ENCODE measurements around the gene HPCAL4. TPM values are rescaled to one million over a fixed set of nuclear protein-coding genes. Genes with fewer than 3 reads are reported as not detected.

The HPCAL4 gene
- total RNA-seq, 4 donors from 2014 or later: 0.17 to 1.8 TPM; not detected in 2

DNA sequence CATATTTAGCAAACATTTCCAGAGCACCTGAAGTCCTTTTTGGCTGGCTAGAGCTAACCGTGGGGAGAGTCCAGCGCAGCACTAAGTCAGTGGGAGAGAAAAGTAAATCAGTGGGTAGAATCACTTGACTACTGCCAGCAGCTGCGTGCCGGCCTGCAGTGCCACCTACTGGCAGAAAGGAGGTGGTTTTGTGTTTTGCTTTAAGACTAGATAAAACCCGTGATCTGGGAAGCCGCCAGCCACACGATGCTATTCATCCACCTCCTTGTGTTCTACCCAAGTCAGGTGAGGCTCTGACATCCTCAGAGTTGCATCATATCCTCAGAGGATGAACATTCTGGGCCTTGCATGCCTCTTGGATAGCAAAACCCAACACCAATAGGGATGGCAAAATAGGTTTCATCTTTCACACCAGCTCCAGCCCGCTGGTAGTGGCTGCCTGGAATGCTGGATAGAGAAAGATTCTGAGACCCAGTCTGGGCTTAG is 37.6 kb downstream of the HPCAL4 start:
- TF ChIP-seq EP300 (IDR thresholded peaks at IDR 0.05): no peak
- no peak for TF ChIP-seq POLR2AphosphoS5 (IDR thresholded peaks at IDR 0.05)
- TF ChIP-seq, protein P1, sequence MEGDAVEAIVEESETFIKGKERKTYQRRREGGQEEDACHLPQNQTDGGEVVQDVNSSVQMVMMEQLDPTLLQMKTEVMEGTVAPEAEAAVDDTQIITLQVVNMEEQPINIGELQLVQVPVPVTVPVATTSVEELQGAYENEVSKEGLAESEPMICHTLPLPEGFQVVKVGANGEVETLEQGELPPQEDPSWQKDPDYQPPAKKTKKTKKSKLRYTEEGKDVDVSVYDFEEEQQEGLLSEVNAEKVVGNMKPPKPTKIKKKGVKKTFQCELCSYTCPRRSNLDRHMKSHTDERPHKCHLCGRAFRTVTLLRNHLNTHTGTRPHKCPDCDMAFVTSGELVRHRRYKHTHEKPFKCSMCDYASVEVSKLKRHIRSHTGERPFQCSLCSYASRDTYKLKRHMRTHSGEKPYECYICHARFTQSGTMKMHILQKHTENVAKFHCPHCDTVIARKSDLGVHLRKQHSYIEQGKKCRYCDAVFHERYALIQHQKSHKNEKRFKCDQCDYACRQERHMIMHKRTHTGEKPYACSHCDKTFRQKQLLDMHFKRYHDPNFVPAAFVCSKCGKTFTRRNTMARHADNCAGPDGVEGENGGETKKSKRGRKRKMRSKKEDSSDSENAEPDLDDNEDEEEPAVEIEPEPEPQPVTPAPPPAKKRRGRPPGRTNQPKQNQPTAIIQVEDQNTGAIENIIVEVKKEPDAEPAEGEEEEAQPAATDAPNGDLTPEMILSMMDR (IDR thresholded peaks at IDR 0.05): peak; percentile 82 to 92 (median 88)
- no peak for TF ChIP-seq POLR2A (IDR thresholded peaks at IDR 0.05)
- WGBS, 2 donors (ENCODE audit: low coverage in 1 of 2): 0% methylated on average over 4 to 5 of the region's 8 CpGs
- Histone ChIP-seq H3K27ac (peak overlapping the region in 1 of 4 donors; percentile 11), H3K9me3 (no peaks in the 10 kb centered on the region), H3K27me3 (peaks cover 21% of the 10 kb centered on the region), H3K4me1 (peaks cover 0 to 19% (median 0%) of the 10 kb centered on the region in 3 donors), H3K36me3 (no peaks in the 10 kb centered on the region), H3K4me3 (no peak overlapping the region)
- ATAC-seq: peak; percentile 65

DNA sequence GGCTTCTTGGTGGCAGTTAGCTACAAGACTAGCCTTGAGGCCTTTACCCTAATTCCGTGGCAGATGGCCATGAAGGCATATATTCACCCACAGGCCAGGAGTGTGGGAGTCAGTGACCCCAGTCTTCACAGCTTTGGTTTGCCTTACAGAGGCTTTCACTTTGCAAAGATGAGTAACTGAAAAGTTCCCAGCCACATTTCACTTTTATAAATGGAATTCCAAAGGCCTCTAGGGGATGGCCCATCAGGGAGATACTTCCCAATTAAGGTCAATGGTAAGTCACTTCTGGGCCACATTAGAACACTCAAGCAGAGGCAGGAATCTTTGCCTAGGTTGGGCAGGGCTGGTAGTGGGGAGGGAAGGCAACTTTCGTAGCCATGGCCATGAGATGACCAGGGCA is 38.7 kb downstream of the HPCAL4 start:
- no peaks in the 10 kb centered on the region for H3K36me3 ChIP-seq
- H3K9me3 ChIP-seq: no peaks in the 10 kb centered on the region
- peak overlapping the region in 1 of 4 donors; percentile 11 for H3K27ac ChIP-seq
- no peak overlapping the region for H3K4me3 ChIP-seq
- peak; percentile 7 for ATAC-seq
- TF ChIP-seq POLR2AphosphoS5 (IDR thresholded peaks at IDR 0.05): no peak
- TF ChIP-seq, protein P1 (IDR thresholded peaks at IDR 0.05): no peak
- no peak for TF ChIP-seq EP300 (IDR thresholded peaks at IDR 0.05)
- TF ChIP-seq POLR2A (IDR thresholded peaks at IDR 0.05): no peak
- WGBS, 2 donors (ENCODE audit: low coverage in 1 of 2): 86% methylated on average over 1 of the region's 2 CpGs; no CpG with 5 or more reads in 1 of the 2 donors
- peaks cover 16% of the 10 kb centered on the region for H3K27me3 ChIP-seq
- peaks cover 0 to 18% (median 0%) of the 10 kb centered on the region in 3 donors for H3K4me1 ChIP-seq

DNA sequence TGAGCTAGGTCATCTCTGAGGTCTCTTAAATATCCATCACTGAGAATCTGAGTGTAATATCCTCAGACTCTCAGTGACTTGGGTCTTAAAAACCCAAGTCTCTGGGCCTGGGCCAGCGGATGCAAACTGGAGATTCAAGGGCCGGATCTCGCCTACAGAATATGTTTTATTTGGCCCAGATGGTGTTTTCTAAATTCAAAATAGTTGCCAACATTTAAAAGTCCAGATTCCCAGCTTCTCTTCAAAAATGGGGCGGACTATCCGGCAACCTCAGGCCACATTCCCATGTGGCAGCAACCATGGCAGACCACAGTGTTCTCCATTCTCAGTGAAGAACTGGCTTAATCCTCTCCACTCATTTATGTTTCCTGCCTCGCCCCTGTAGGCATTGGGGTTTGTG is 39.1 kb downstream of the HPCAL4 start:
- ATAC-seq: no peak
- H3K4me3 ChIP-seq: no peak overlapping the region
- H3K36me3 ChIP-seq: no peaks in the 10 kb centered on the region
- H3K4me1 ChIP-seq: peaks cover 0 to 22% (median 3%) of the 10 kb centered on the region in 3 donors
- no peak overlapping the region for H3K27ac ChIP-seq
- 79% methylated on average over 4 to 6 of the region's 6 CpGs for WGBS, 2 donors (ENCODE audit: low coverage in 1 of 2)
- H3K27me3 ChIP-seq: peaks cover 16% of the 10 kb centered on the region
- TF ChIP-seq POLR2AphosphoS5 (IDR thresholded peaks at IDR 0.05) (no peak), EP300 (IDR thresholded peaks at IDR 0.05) (no peak), POLR2A (IDR thresholded peaks at IDR 0.05) (no peak)
- TF ChIP-seq, protein P1 (IDR thresholded peaks at IDR 0.05): no peak
- no peaks in the 10 kb centered on the region for H3K9me3 ChIP-seq

DNA sequence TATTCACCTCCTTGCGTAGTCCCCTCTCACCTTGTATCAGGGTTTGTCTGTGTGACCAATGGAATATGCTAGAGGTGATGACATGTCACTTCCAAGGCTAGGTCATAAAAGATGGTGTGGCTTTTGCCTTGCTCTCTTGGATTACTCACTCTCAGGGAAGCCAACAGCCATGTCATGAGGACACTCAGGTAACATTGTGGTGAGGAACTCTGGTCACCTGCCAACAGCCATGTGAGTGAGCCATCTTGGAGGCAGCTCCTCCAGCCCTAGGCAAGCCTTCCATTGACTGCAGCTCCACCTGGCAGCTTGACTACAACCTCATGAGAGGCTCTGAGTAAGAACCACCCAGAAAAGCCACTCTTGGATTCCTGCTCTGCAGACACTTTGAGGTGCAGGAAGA is 40.8 kb downstream of the HPCAL4 start:
- no peak for TF ChIP-seq POLR2AphosphoS5 (IDR thresholded peaks at IDR 0.05)
- TF ChIP-seq POLR2A (IDR thresholded peaks at IDR 0.05): no peak
- TF ChIP-seq EP300 (IDR thresholded peaks at IDR 0.05): no peak
- TF ChIP-seq, protein P1 (IDR thresholded peaks at IDR 0.05): no peak
- Histone ChIP-seq H3K27ac (no peak overlapping the region), H3K9me3 (no peaks in the 10 kb centered on the region), H3K36me3 (no peaks in the 10 kb centered on the region), H3K4me1 (peaks cover 0 to 32% (median 4%) of the 10 kb centered on the region in 3 donors), H3K4me3 (no peak overlapping the region), H3K27me3 (peaks cover 17% of the 10 kb centered on the region)
- WGBS, 2 donors (ENCODE audit: low coverage in 1 of 2): 88% methylated on average over 1 of the region's 1 CpG; no CpG with 5 or more reads in 1 of the 2 donors
- ATAC-seq: no peak

DNA sequence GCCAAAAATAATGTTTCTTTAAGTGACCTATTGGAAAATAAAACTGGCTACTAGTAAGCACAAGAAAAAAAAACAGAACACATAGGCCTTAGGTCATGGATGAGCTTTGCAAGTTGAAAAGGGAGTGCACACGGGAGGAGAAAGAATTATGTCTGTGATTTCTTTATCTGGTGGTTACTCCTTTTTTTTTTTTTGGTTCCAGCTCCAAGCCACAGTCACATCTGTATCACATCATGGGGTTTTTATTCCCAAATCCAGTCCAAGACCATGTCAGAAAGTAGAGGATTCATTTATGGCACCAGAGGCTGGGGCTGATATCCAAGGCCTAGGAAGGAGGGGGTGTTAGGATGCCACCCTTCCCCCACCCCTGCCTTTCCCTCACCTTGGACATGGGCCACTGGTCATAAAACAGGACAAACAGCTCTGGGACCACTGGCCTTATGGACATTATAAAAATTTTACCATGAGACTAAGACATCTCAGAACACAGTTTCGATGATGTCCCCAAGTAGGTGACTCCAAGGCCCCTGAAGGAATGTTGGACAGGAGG is 41.5 kb downstream of the HPCAL4 start:
- H3K36me3 ChIP-seq: no peaks in the 10 kb centered on the region
- ATAC-seq: no peak
- no peaks in the 10 kb centered on the region for H3K9me3 ChIP-seq
- TF ChIP-seq POLR2A (IDR thresholded peaks at IDR 0.05) (no peak), EP300 (IDR thresholded peaks at IDR 0.05) (no peak), POLR2AphosphoS5 (IDR thresholded peaks at IDR 0.05) (no peak)
- TF ChIP-seq, protein P1 (IDR thresholded peaks at IDR 0.05): no peak
- WGBS, 2 donors (ENCODE audit: low coverage in 1 of 2): 85 to 88% methylated on average over 1 to 2 of the region's 2 CpGs
- no peak overlapping the region for H3K4me3 ChIP-seq
- H3K27me3 ChIP-seq: peaks cover 15% of the 10 kb centered on the region
- H3K27ac ChIP-seq: no peak overlapping the region
- H3K4me1 ChIP-seq: peaks cover 0 to 32% (median 4%) of the 10 kb centered on the region in 3 donors

Data from gastroesophageal sphincter (tissue), 4 donors.